Mesodermal cell (in vitro differentiated cells): Measurements from ENCODE around the gene SPIRE2.
A peak's percentile ranks its signal among the peaks of the same experiment; 100 is the strongest.
"Not testable (repeated sequence)": the region's sequence is repeated elsewhere in the genome, so short reads cannot be mapped to it uniquely, and the experiment has no call there.

Experiments
- H3K27ac ChIP-seq: 2 replicates; pipeline ENCODE4 v1.7.0; 2013; ENCODE audit warnings: mild to moderate bottlenecking, low read depth, low read length, moderate library complexity; ENCODE audit not compliant: severe bottlenecking
- H3K36me3 ChIP-seq: 2 replicates; pipeline ENCODE4 v1.7.1; 2013; ENCODE audit warnings: mild to moderate bottlenecking, low read length, moderate library complexity; ENCODE audit not compliant: control insufficient read depth, insufficient read depth
- H3K4me1 ChIP-seq: one replicate; pipeline ENCODE4 v1.7.1; 2013; ENCODE audit warnings: mild to moderate bottlenecking, low read length; ENCODE audit not compliant: insufficient read depth, control insufficient read depth, poor library complexity, severe bottlenecking
- H3K4me3 ChIP-seq: 2 replicates; pipeline ENCODE4 v1.7.0; 2013; ENCODE audit warnings: low read length, control low read depth, mild to moderate bottlenecking; ENCODE audit not compliant: insufficient read depth, poor library complexity, severe bottlenecking; ENCODE audit errors: extremely low read depth
- H3K9me3 ChIP-seq: 2 replicates; pipeline ENCODE4 v1.7.1; 2013; ENCODE audit warnings: mild to moderate bottlenecking, low read length, moderate library complexity; ENCODE audit not compliant: control insufficient read depth
- WGBS, 2 experiments: methylation state at CpG; one replicate each; pipeline ENCODE4 v1.1.5; 2013; ENCODE audit warnings: missing lambda C conversion rate in 2 of 2; ENCODE audit not compliant: insufficient coverage in 2 of 2; 5-methylcytosine and 5-hydroxymethylcytosine counted together

Gene SPIRE2

GRCh38 chr16:89828870-89829629 is 775 bp downstream of the SPIRE2 start:
- WGBS, 2 experiments = 15 to 25% methylated on average over 13 to 19 of the region's 26 CpGs
- H3K9me3 ChIP-seq = no peaks in the 10 kb centered on the region
- peak overlapping the region; percentile 42 for H3K4me3 ChIP-seq
- no peak overlapping the region for H3K27ac ChIP-seq
- H3K4me1 ChIP-seq = no peaks in the 10 kb centered on the region
- H3K36me3 ChIP-seq = no peaks in the 10 kb centered on the region

- H3K4me1 ChIP-seq = no peaks in the 10 kb centered on the region
- no peaks in the 10 kb centered on the region for H3K36me3 ChIP-seq
- no peak overlapping the region for H3K27ac ChIP-seq
- H3K4me3 ChIP-seq = no peak overlapping the region
- 91% methylated on average over 12 to 15 of the region's 17 CpGs for WGBS, 2 experiments
- no peaks in the 10 kb centered on the region for H3K9me3 ChIP-seq
Measured at GRCh38 chr16:89829630-89830437, 1.6 kb downstream of the SPIRE2 start.

GRCh38 chr16:89831810-89832328 is 3.6 kb downstream of the SPIRE2 start:
- H3K4me1 ChIP-seq = no peaks in the 10 kb centered on the region
- 96 to 97% methylated on average over 25 of the region's 25 CpGs for WGBS, 2 experiments
- no peak overlapping the region for H3K4me3 ChIP-seq

GRCh38 chr16:89833664-89834363 is 5.5 kb downstream of the SPIRE2 start:
- H3K4me1 ChIP-seq, H3K36me3 ChIP-seq, H3K9me3 ChIP-seq, H3K4me3 ChIP-seq, H3K27ac ChIP-seq: not testable (repeated sequence)
- 96 to 97% methylated on average over 36 to 38 of the region's 39 CpGs for WGBS, 2 experiments

More at GRCh38 chr16:89831810-89832328, 3.6 kb downstream of the SPIRE2 start:
- Histone ChIP-seq H3K36me3 (peaks cover 5% of the 10 kb centered on the region), H3K9me3 (no peaks in the 10 kb centered on the region), H3K27ac (no peak overlapping the region)

- WGBS, 2 experiments = 97 to 99% methylated on average over 40 of the region's 42 CpGs
- not testable (repeated sequence) for H3K36me3 ChIP-seq, H3K4me1 ChIP-seq, H3K4me3 ChIP-seq, H3K9me3 ChIP-seq, H3K27ac ChIP-seq
Measured at GRCh38 chr16:89834813-89835363, 6.6 kb downstream of the SPIRE2 start.

GRCh38 chr16:89836484-89836883 is 8.2 kb downstream of the SPIRE2 start:
- not testable (repeated sequence) for H3K27ac ChIP-seq, H3K9me3 ChIP-seq, H3K4me3 ChIP-seq, H3K36me3 ChIP-seq, H3K4me1 ChIP-seq
- 94 to 97% methylated on average over 11 of the region's 15 CpGs for WGBS, 2 experiments

GRCh38 chr16:89837014-89837546 is 8.8 kb downstream of the SPIRE2 start:
- WGBS, 2 experiments = 96 to 98% methylated on average over 15 to 17 of the region's 17 CpGs

DNA sequence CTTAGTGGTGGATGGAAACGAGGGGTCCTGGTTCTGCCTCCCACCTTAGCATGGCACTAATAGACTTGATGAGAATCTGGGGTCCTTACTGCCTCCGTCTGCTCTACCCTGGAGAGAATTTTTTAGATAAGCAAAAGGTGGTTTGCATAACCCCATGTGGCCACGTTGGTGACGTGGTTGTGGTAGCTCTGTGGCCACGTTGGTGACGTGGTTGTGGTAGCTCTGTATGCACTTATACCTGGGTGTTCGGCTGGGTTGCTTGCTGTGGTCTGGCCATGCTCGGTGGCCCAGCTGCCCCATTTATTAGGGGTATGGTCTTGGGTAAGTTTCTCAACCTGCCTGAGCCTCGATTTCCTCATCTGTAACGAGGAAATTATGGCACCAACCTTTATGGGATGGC is 13.0 kb downstream of the SPIRE2 start:
- H3K9me3 ChIP-seq = no peaks in the 10 kb centered on the region
- WGBS, 2 experiments = 90 to 96% methylated on average over 7 of the region's 10 CpGs
- peaks cover 10% of the 10 kb centered on the region for H3K4me1 ChIP-seq
- H3K4me3 ChIP-seq = no peak overlapping the region
- H3K36me3 ChIP-seq = no peaks in the 10 kb centered on the region
- no peak overlapping the region for H3K27ac ChIP-seq

More at GRCh38 chr16:89837014-89837546, 8.8 kb downstream of the SPIRE2 start:
- H3K4me3 ChIP-seq = no peak overlapping the region
- peaks cover 4% of the 10 kb centered on the region for H3K4me1 ChIP-seq
- H3K9me3 ChIP-seq = no peaks in the 10 kb centered on the region
- H3K27ac ChIP-seq = no peak overlapping the region
- H3K36me3 ChIP-seq = peaks cover 5% of the 10 kb centered on the region

- H3K9me3 ChIP-seq = no peaks in the 10 kb centered on the region
- H3K4me3 ChIP-seq = no peak overlapping the region
- no peaks in the 10 kb centered on the region for H3K36me3 ChIP-seq
- peaks cover 13% of the 10 kb centered on the region for H3K4me1 ChIP-seq
- 91 to 92% methylated on average over 21 to 24 of the region's 26 CpGs for whole genome bisulfite sequencing, 2 experiments
- no peak overlapping the region for H3K27ac ChIP-seq
Measured at GRCh38 chr16:89842471-89843408, 14.5 kb downstream of the SPIRE2 start.
